NCI-H446 (cell line): ENCODE data around the gene FAM184B.
A peak's percentile ranks its signal among the peaks of the same experiment; 100 is the strongest.
"Not testable (repeated sequence)": the region's sequence is repeated elsewhere in the genome, so short reads cannot be mapped to it uniquely, and the experiment has no call there.

Experiments used
- DNase-seq, 2 experiments: peaks; one replicate each; lab custom pipeline; 2025; lab: John Stamatoyannopoulos, UW

The FAM184B gene

GRCh38 chr4:17718471-17718870, 63.0 kb downstream of the FAM184B start:
- DNase-seq, result no peak

- peak; percentile 47 to 83 for DNase-seq
Measured at GRCh38 chr4:17717301-17717700, 64.1 kb downstream of the FAM184B start.

GRCh38 chr4:17715511-17715910, 65.9 kb downstream of the FAM184B start:
- DNase-seq, result no peak

- DNase-seq, result no peak
Measured at GRCh38 chr4:17713779-17714178, 67.6 kb downstream of the FAM184B start.

GRCh38 chr4:17712166-17712565, 69.3 kb downstream of the FAM184B start:
- no peak for DNase-seq

- not testable (repeated sequence) for DNase-seq
Measured at GRCh38 chr4:17711206-17711605, 70.2 kb downstream of the FAM184B start.

GRCh38 chr4:17709763-17710068, 71.7 kb downstream of the FAM184B start:
- no peak for DNase-seq

- DNase-seq, result no peak
Measured at GRCh38 chr4:17708992-17709762, 72.2 kb downstream of the FAM184B start.

GRCh38 chr4:17707671-17708070, 73.8 kb downstream of the FAM184B start:
- DNase-seq, result no peak

GRCh38 chr4:17705107-17705506, 76.3 kb downstream of the FAM184B start:
- no peak for DNase-seq

- no peak for DNase-seq
Measured at GRCh38 chr4:17704020-17704650, 77.3 kb downstream of the FAM184B start.

GRCh38 chr4:17702641-17703040, 78.8 kb downstream of the FAM184B start:
- no peak for DNase-seq

GRCh38 chr4:17701882-17702281, 79.5 kb downstream of the FAM184B start:
- no peak for DNase-seq

- DNase-seq, result no peak
Measured at GRCh38 chr4:17701138-17701839, 80.1 kb downstream of the FAM184B start.

- no peak for DNase-seq
Measured at GRCh38 chr4:17699380-17699779, 82.0 kb downstream of the FAM184B start.

- DNase-seq, result no peak
Measured at GRCh38 chr4:17698116-17698515, 83.3 kb downstream of the FAM184B start.

- DNase-seq, result no peak
Measured at GRCh38 chr4:17695341-17695740, 86.1 kb downstream of the FAM184B start.

- DNase-seq, result no peak
Measured at GRCh38 chr4:17694552-17694951, 86.9 kb downstream of the FAM184B start.

- DNase-seq, result no peak
Measured at GRCh38 chr4:17690898-17691297, 90.5 kb downstream of the FAM184B start.

GRCh38 chr4:17690135-17690534, 91.3 kb downstream of the FAM184B start:
- no peak for DNase-seq

- DNase-seq, result no peak
Measured at GRCh38 chr4:17688011-17688441, 93.4 kb downstream of the FAM184B start.

- no peak for DNase-seq
Measured at GRCh38 chr4:17687237-17687857, 94.1 kb downstream of the FAM184B start.

- DNase-seq, result not testable (repeated sequence)
Measured at GRCh38 chr4:17684648-17685047, 96.8 kb downstream of the FAM184B start.
